GM21825 (cell line): ENCODE results near the gene ERMAP.
"Not testable (repeated sequence)": the region's sequence is repeated elsewhere in the genome, so short reads cannot be mapped to it uniquely, and the experiment has no call there.

ENCODE experiments used
- ATAC-seq: cut with Tn5 transposase; IDR thresholded peaks from one replicate; pipeline ENCODE4 v1.9.1; 2021; ENCODE audit warnings: mild to moderate bottlenecking, moderate library complexity; ENCODE audit not compliant: unreplicated experiment

Gene ERMAP

DNA sequence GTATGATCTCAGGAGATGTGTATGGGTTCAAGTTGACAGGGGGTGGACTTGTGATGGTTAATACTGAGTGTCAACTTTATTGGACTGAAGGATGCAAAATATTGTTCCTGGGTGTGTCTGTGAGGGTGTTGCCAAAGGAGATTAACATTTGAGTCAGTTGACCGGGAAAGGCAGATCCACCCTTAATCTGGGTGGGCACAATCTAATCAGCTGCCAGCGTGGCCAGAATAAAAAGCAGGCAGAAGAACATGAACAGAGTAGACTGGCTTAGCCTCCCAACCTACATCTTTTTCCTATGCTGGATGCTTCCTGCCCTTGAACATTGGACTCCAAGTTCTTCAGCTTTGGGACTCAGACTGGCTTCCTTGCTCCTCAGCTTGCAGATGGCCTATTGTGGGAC lies 52.8 kb downstream of the ERMAP start:
- ATAC-seq: not testable (repeated sequence)

DNA sequence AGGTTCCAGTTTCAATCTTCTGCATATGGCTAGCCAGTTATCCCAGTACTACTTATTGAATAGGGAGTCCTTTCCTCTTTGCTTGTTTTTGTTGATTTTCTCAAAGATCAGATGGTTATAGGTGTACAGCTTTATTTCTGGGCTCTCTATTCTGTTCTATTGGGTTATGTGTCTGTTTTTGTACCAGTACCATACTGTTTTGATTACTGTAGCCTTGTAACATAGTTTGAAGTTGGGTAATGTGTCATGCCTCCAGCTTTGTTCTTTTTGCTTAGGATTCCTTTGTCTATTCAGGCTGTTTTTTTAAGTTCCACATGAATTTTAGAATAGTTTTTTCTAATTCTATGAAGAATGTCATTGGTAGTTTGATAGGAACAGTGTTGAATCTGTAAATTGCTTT lies 56.2 kb downstream of the ERMAP start:
- not testable (repeated sequence) for ATAC-seq

DNA sequence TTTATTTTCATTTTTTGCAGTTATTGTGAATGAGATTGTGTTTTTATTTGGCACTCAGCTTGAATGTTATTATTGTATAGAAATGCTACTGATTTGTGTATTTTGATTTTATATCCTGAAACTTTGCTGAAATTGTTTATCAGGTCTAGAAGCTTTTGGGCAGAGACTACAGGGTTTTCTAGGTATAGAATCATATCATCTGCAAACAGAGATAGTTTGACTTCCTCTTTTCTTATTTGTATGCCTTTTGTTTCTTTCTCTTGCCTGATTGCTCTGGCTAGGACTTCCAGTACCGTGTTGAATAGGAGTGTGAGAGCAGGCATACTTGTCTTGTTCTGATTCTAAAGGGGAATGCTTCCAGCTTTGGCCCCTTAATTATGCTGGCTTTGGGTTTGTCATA lies 56.7 kb downstream of the ERMAP start:
- no peak for ATAC-seq

DNA sequence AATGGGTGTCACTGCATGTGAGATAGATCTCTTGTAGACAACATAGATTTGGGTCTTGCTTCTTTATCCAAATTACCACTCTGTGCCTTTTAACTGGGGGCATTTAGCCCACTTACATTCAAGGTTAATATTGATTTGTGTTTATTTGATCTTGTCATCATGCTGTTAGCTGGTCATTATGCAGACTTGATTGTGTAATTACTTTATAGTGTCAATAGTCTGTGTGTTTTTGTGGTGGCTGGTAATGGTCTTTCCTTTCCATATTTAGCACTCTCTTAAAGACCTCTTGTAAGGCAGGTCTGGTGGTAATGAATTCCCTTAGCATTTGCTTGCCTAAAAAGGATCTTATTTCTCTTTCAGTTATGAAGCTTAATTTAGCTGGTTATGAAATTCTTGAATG lies 59.1 kb downstream of the ERMAP start:
- no peak for ATAC-seq

DNA sequence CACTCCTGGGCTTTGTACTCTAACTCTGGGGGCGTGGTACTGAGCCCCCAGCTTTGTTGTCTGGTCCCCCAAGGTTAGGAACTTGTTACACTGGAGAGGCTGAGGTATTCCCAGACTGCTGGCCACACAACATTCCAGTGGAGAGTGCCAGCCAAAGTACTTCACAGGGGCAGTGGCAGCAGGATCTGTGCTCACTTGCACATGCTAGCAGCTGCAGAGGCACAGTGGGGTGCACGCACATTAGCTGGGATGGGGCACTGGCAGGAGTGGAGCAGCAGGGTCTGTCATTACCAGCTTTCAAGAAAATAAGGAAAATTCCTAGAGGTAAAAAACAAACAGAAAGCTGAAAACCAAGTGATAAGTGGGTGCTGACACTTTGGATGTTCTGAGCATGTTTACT lies 60.5 kb downstream of the ERMAP start:
- ATAC-seq: no peak

DNA sequence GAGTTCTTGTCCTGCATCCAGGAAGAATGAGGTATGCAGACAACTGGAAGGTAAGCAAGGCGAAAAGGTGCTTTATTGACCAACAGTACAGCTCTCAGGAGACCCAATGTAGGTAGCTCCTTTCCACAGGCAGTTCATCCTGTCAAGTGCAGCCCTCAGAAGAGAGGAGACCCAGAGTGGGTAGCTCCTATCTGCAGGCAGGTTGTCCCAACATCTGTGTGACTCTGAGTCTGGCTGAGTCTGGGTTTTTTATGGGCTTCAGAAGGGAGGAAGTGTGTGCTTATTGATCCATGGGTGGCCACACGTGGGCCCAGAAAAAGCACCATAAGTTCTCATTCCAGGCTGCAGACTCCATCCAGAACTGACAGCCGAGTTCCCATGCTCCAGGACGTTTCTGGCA lies 63.5 kb downstream of the ERMAP start:
- ATAC-seq: no peak

DNA sequence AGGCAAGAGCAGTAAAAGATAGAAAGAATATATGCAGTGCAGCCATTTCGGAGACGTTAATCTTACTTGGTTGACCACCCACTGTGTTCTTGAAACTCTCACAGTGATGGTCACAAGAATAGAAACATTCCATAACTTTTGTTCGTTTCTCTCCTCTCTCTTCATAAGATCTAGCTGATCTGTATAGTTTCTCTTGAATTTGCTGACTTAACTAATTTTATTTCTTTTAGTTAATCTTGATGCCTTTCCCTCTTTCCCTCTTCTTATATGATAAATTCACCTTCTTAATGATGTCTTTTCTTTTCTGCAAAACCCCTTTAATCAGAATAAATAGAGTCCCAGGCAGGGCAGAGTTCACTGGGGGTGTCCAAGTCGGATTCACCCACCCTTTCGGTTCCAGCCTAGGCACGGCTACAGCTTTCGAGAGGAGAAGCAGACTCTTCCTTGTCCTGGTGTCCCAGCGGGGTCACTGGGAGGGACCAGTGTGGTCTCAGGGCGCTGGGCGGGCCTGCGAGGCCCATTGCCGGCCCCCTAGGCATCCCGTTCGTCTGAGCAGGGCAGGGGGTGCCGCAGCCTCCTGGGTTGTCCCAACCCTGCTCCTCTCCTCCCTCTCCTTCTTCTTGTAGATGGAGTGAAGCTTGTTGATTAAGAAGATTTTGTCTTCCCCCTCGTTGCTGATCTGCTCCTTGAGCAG lies 69.3 kb downstream of the ERMAP start:
- ATAC-seq: no peak

DNA sequence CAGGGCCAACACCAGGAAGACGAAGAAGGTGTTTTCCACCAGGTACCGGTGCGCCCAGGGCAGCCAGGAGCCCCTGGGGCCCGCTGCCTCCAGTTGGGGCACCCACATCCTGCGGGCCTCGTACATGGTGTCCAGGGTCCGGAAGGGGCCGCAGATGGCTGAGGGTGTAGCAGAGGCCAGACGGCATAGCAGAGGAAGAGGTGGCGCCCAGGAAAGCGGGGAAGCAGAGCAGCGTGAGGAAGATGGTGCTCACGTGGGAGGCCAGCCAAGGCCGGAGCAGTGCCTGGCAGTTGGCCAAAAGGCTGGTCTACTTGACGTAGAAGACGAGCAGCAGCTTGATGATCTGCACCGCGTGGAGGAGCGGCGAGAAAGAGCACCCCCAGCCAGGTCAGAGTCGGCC lies 69.9 kb downstream of the ERMAP start:
- ATAC-seq: no peak

DNA sequence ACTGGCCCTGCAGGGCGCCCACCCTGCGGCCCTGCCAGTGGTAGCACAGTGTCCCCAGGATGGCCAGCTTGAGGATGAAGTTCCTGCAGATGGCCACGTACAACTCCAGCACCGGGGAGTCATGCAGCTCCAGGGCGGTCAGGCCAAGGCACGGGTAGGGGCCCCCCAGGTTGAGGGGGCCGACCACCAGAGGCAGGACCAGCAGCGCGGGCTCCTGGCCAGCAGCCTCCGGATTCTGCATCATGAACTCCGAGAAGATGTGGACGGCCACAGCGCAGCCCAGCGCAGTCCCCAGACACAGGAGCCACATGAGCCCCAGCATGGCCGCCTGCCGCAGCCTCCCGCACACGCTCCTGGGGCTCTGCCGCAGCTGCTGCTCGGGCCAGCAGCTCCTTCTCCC lies 70.4 kb downstream of the ERMAP start:
- ATAC-seq: no peak

DNA sequence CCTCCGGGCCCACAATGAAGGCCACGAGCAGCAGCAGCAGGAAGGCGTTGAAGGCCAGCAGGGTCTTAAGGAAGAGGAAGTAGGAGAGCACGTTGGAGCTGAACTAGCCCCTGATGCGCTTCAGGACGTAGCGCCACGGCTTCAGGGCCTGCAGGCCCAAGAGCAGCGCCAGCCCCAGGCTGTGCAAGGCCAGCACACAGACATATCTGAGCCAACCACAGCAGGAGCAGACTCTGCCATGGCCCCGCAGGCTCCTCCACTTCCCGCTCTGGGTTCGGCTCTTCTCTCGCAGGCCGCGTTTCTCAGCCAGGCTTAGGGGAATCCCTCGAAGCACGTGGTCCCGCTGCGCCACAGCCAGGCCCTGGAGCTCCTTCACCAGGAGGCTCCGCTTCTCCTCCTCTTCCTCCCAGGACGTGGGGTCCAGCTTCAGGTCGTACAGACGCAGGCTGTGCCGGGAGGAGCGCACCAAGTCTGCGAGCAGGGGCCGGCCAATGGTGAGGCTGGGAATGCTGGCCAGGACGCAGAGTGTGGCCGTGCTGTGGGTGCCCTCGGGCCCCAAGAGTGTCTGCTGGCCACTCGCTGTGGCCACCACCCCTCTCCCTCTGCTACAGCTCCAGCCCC lies 71.2 kb downstream of the ERMAP start:
- no peak for ATAC-seq

DNA sequence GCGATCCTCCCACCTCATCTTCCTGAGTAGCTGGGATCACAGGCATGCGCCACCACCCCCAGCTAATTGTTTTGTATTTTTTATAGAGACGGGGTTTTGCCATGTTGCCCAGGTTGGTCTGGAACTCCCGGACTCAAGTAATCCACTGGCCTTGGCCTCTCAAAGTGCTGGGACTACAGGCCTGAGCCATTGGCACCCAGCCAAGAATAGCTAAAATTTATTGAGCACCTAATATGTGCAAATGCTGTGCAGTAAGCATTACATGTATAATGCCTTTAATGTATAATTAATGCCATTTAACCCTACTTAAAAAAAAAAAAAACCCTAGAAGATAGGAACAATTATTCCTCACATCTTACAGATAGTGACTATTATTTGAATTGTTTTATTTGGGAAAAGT lies 72.3 kb downstream of the ERMAP start:
- no peak for ATAC-seq

DNA sequence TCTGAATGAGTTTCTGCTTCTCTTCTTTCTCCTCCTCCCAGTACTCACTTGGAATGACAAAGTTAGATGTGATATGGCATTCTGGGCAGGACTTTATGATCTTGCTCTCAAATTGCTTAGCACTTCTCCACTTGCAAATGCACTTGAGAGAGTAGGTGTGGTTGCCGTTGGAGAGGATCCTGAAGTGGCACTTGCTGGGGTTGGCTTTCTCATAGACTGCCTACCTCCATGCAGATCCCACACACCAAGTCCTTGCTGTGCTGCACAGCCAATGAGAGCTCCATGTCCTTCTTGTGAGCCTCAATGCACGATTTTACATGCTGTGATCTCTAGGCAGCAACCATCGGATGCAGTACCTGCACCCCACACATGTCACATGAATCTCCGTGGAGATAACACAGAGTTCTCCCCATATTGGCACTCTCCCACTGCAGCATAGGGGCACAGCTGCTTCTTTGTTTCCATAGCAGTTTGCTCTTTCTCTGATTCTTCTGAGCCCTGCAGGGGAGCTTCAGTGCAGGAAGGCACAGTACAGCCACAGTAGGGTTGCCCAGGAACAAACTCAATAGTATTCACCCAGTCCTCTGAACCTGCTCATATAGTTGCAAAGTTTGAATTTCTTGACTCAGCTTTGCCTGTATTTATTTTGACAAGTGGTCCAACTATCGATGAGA lies 74.7 kb downstream of the ERMAP start:
- no peak for ATAC-seq
